Esophagus squamous epithelium (tissue), 4 donors: ENCODE measurements around the gene C6orf52.

ENCODE experiments used
- POLR2A ChIP-seq, 4 donors: fragments of 450-650 bp; IDR thresholded peaks; one replicate each; pipeline ENCODE4 v1.6.1; 2017; ENCODE audit warnings: antibody characterized with exemption in 4 of 4, mild to moderate bottlenecking in 4 of 4, moderate library complexity in 3 of 4
- TF ChIP-seq, protein P1 (sequence below), 6 experiments: fragments of 450-650 bp in 4 of 6; fragments of 200-600 bp in 2 of 6; sonication (generic) in 2 of 6; IDR thresholded peaks; one replicate each; pipeline ENCODE4 v1.5.1; 2016 to 2019; ENCODE audit warnings: antibody characterized with exemption in 6 of 6, mild to moderate bottlenecking in 4 of 6, moderate library complexity in 4 of 6

DNA sequence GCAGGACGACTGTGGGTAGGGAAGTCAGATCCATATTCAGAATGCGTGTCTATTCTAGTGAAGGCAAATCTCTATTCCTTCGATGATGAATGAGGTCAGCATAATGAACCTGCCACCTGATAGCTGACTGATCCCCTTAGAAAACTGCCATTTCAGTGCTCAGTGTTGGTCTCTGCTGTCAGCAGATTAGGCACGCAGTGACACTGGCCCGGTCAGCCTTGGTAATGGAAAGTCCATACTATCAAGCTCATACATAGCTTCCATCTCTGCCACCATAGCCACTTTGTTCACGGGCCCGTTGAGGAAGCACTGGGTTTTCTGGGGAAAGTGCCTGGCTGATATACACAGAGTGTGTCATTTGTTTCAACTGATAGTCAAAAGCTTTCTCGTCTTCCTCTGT, 54.0 kb downstream of the C6orf52 start:
- no peak for TF ChIP-seq POLR2A (IDR thresholded peaks at IDR 0.05)
- TF ChIP-seq, protein P1, sequence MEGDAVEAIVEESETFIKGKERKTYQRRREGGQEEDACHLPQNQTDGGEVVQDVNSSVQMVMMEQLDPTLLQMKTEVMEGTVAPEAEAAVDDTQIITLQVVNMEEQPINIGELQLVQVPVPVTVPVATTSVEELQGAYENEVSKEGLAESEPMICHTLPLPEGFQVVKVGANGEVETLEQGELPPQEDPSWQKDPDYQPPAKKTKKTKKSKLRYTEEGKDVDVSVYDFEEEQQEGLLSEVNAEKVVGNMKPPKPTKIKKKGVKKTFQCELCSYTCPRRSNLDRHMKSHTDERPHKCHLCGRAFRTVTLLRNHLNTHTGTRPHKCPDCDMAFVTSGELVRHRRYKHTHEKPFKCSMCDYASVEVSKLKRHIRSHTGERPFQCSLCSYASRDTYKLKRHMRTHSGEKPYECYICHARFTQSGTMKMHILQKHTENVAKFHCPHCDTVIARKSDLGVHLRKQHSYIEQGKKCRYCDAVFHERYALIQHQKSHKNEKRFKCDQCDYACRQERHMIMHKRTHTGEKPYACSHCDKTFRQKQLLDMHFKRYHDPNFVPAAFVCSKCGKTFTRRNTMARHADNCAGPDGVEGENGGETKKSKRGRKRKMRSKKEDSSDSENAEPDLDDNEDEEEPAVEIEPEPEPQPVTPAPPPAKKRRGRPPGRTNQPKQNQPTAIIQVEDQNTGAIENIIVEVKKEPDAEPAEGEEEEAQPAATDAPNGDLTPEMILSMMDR (IDR thresholded peaks at IDR 0.05), result no peak
